Measurements from ENCODE around the gene IL1RAPL1.

Gene IL1RAPL1

GRCh38 chrX:28586981-28587551, at the start of gene IL1RAPL1:
TSS of gene IL1RAPL1 (plus strand) at chrX:28587446.
- TF ChIP-seq GATA3 (IDR thresholded peaks at IDR 0.05; ENCODE audit: low read depth, low read length) = no peak
- no peak for TF ChIP-seq GATA2 (IDR thresholded peaks at IDR 0.05; ENCODE audit: low read depth, low read length)

GRCh38 chrX:28542791-28543190, 44.5 kb upstream of the IL1RAPL1 start:
- no peak for TF ChIP-seq GATA2 (IDR thresholded peaks at IDR 0.05; ENCODE audit: low read depth, low read length)
- TF ChIP-seq GATA3 (IDR thresholded peaks at IDR 0.05; ENCODE audit: low read depth, low read length) = no peak

GRCh38 chrX:28549838-28550237, 37.4 kb upstream of the IL1RAPL1 start:
- TF ChIP-seq GATA3 (IDR thresholded peaks at IDR 0.05; ENCODE audit: low read depth, low read length) = no peak
- TF ChIP-seq GATA2 (IDR thresholded peaks at IDR 0.05; ENCODE audit: low read depth, low read length) = no peak

- TF ChIP-seq GATA2 (IDR thresholded peaks at IDR 0.05; ENCODE audit: low read depth, low read length) = no peak
- no peak for TF ChIP-seq GATA3 (IDR thresholded peaks at IDR 0.05; ENCODE audit: low read depth, low read length)
Measured at GRCh38 chrX:28550331-28550872, 36.8 kb upstream of the IL1RAPL1 start.

- TF ChIP-seq GATA3 (IDR thresholded peaks at IDR 0.05; ENCODE audit: low read depth, low read length) (no peak), GATA2 (IDR thresholded peaks at IDR 0.05; ENCODE audit: low read depth, low read length) (no peak)
Measured at GRCh38 chrX:28552322-28552721, 34.9 kb upstream of the IL1RAPL1 start.

- TF ChIP-seq GATA3 (IDR thresholded peaks at IDR 0.05; ENCODE audit: low read depth, low read length) (no peak), GATA2 (IDR thresholded peaks at IDR 0.05; ENCODE audit: low read depth, low read length) (no peak)
Measured at GRCh38 chrX:28552882-28553829, 34.1 kb upstream of the IL1RAPL1 start.

- no peak for TF ChIP-seq GATA2 (IDR thresholded peaks at IDR 0.05; ENCODE audit: low read depth, low read length)
- no peak for TF ChIP-seq GATA3 (IDR thresholded peaks at IDR 0.05; ENCODE audit: low read depth, low read length)
Measured at GRCh38 chrX:28576117-28576516, 11.1 kb upstream of the IL1RAPL1 start.

GRCh38 chrX:28581522-28581921, 5.7 kb upstream of the IL1RAPL1 start:
- TF ChIP-seq GATA3 (IDR thresholded peaks at IDR 0.05; ENCODE audit: low read depth, low read length) (no peak), GATA2 (IDR thresholded peaks at IDR 0.05; ENCODE audit: low read depth, low read length) (no peak)

GRCh38 chrX:28582511-28582910, 4.7 kb upstream of the IL1RAPL1 start:
- no peak for TF ChIP-seq GATA3 (IDR thresholded peaks at IDR 0.05; ENCODE audit: low read depth, low read length)
- TF ChIP-seq GATA2 (IDR thresholded peaks at IDR 0.05; ENCODE audit: low read depth, low read length) = no peak

- TF ChIP-seq GATA3 (IDR thresholded peaks at IDR 0.05; ENCODE audit: low read depth, low read length) = no peak
- TF ChIP-seq GATA2 (IDR thresholded peaks at IDR 0.05; ENCODE audit: low read depth, low read length) = no peak
Measured at GRCh38 chrX:28584025-28584424, 3.2 kb upstream of the IL1RAPL1 start.

GRCh38 chrX:28585767-28586166, 1.5 kb upstream of the IL1RAPL1 start:
- no peak for TF ChIP-seq GATA2 (IDR thresholded peaks at IDR 0.05; ENCODE audit: low read depth, low read length)
- TF ChIP-seq GATA3 (IDR thresholded peaks at IDR 0.05; ENCODE audit: low read depth, low read length) = no peak

- TF ChIP-seq GATA3 (IDR thresholded peaks at IDR 0.05; ENCODE audit: low read depth, low read length) = no peak
- no peak for TF ChIP-seq GATA2 (IDR thresholded peaks at IDR 0.05; ENCODE audit: low read depth, low read length)
Measured at GRCh38 chrX:28586286-28586685, 960 bp upstream of the IL1RAPL1 start.

GRCh38 chrX:28589046-28589445, 1.8 kb downstream of the IL1RAPL1 start:
- TF ChIP-seq GATA3 (IDR thresholded peaks at IDR 0.05; ENCODE audit: low read depth, low read length) (no peak), GATA2 (IDR thresholded peaks at IDR 0.05; ENCODE audit: low read depth, low read length) (no peak)

GRCh38 chrX:28590396-28590795, 3.1 kb downstream of the IL1RAPL1 start:
- TF ChIP-seq GATA3 (IDR thresholded peaks at IDR 0.05; ENCODE audit: low read depth, low read length) = no peak
- TF ChIP-seq GATA2 (IDR thresholded peaks at IDR 0.05; ENCODE audit: low read depth, low read length) = no peak

GRCh38 chrX:28591542-28591941, 4.3 kb downstream of the IL1RAPL1 start:
- TF ChIP-seq GATA3 (IDR thresholded peaks at IDR 0.05; ENCODE audit: low read depth, low read length) = no peak
- TF ChIP-seq GATA2 (IDR thresholded peaks at IDR 0.05; ENCODE audit: low read depth, low read length) = no peak
